GM18508 (cell line): Measurements from ENCODE around the gene PLXNA2.

Experiments
- ATAC-seq: cut with Tn5 transposase; IDR thresholded peaks from one replicate; pipeline ENCODE4 v1.9.1; 2021; ENCODE audit warnings: moderate number of reproducible peaks; ENCODE audit not compliant: insufficient read depth, unreplicated experiment

The PLXNA2 gene

DNA sequence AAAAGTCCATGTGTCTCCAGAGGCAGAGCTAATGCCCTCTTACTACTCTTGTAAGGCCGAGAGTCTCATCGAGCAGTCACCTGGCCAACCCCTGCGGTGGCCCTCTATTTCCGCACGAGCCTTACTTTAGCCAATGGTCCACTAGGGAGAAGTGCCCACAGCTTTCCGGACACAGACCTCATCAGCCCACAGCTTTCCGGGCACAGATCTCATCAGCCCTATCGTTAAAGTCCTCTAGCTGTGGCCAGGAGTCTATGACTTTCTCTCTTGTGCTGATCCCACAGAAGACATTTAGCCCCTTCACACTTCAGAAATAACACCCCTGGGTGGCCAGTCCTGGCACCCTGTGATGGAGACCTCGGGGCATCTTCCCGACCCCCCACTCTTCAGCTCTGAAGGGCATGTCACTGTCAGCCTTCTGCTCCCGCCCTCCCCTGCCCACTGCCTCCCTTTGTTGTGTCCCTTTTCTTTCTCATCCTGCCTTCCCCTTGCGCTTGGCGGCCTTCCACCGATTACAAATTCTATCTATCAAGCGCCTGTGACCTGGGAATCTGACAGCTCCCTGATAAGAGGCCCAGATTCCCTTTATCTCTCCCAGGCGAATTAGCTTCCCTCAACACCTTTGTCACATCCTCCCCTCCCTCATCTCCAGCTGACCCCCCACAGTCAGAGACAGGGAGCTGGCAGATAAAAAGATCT, 161.0 kb downstream of the PLXNA2 start:
- no peak for ATAC-seq

- no peak for ATAC-seq
These were observed 162.2 kb downstream of the PLXNA2 start for GRCh38 chr1:208081972-208082371.

GRCh38 chr1:208080396-208081286, 163.5 kb downstream of the PLXNA2 start:
- no peak for ATAC-seq

DNA sequence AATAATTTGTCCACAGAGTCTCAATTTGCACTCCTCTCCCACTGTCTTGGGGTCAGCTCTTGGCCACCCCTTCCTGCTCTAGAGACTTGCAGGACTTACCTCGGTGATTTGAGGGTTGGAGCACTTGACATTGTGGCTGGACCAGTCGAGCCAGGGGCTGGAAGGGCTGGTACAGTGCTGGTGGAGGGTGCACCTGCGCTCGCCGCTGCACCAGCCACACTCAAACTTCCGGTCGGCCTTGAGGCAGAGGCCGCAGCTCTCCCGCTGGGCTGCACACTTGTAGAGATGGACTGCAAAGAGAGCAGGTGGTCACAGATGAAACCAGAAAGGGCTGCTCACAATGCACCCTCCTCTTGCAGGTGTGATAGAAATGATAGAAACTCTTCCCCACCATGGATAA, 165.0 kb downstream of the PLXNA2 start:
- ATAC-seq = no peak

- ATAC-seq = no peak
These were observed 165.4 kb downstream of the PLXNA2 start for GRCh38 chr1:208078752-208079151.

DNA sequence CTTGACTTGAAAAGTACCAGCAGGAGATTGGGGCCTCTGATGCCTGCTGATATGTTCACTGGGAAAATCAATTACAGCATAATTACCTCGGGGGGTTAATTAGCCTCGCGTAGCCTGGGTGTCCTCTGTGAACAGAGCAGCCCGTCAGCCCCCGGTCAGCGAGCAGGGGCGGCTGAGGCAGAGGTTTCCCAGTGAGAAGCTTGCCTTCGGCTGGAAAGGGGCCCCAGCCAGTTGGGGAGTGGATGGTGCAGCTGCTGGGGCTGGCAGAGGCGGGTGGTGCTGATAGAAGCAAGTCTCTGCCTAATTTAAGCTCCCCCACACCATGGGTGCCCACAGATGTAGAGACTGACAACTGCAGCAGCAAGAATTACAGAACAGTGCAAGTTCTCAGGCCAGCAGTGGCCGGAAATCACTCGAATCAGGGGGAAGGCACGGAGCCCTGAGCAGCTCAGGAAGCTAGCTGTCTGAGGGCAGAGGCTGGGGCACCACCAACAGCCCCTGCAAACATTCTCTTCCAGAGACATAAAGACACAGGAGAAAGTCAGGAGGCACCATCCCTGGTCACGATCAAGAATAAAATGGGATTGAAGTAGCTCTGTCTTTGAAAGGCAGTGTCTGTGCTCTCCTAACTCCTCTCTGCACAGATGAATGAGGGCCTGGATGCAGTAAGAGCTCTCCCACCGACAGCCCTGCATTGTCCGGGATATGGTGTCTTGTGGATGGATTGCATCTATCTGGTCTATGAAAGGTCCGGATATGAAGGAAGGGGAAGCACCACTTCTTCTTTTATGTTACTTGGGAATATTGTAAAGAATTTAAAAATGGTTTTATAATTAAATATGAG, 166.7 kb downstream of the PLXNA2 start:
- no peak for ATAC-seq

GRCh38 chr1:208074353-208074752, 169.8 kb downstream of the PLXNA2 start:
- ATAC-seq = no peak

GRCh38 chr1:208071435-208072031, 172.7 kb downstream of the PLXNA2 start:
- no peak for ATAC-seq

DNA sequence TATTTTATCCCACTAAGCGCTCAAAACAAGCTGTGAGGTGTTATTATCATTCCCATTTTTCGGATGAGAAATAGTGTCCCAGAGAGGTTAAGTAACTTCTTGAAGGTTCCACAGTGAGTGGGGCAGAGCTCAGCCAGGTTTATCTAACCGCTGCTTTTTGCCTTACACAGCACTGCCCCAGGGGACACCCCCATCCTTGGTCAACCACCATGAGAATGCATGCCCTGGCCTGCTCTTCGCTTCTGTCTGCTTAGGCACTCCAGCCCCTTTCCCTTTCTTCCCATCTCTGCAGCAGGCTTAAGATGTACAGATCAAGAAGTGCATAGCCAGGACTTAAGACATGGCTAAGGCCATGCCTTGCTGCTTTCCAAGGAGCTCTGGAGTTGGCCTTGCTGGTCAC, 174.3 kb downstream of the PLXNA2 start:
- ATAC-seq = no peak

DNA sequence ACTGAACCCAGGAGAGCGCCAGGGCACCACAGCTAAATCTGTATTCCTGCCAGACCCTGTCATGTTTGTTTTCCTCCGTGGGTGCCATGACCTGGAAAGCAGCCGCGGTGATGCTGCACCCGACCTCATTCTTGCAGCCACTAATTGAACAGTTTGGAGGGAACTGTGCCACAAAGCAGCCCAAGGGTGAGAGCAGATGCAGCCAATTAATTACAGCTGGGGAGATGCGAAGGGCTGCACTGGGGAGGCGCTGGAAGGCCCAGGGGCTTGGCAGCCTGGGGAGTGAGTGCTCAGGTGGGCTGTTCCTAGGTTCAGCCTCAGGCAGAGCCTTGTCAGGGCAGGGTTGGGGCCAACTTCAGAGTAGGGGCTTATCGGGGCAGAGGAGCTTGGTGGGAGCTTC, 174.9 kb downstream of the PLXNA2 start:
- no peak for ATAC-seq

GRCh38 chr1:208068908-208069307, 175.3 kb downstream of the PLXNA2 start:
- ATAC-seq = no peak

- no peak for ATAC-seq
These were observed 175.8 kb downstream of the PLXNA2 start for GRCh38 chr1:208068407-208068806.

- ATAC-seq = no peak
These were observed 177.6 kb downstream of the PLXNA2 start for GRCh38 chr1:208066583-208066982.

DNA sequence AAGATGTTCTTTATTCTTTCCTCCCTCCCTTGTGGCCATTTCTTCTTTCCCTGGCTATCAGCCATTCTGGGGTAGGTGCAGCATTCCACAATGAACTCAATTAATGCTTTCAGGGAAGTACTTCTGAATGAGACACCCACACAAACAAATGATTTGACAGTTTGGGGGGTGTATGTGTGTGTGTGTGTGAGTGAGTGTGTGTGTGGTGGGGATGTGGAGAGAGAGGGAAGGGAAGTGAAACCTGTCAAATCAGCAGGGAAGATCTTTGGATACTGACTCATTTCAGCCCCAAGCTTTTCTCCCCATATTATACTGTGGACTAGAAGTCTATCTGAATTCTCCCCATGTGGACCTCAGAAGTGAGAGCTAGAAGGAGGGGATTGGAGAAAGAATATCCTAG, 178.3 kb downstream of the PLXNA2 start:
- no peak for ATAC-seq

- no peak for ATAC-seq
These were observed 182.6 kb downstream of the PLXNA2 start for GRCh38 chr1:208061632-208062031.

DNA sequence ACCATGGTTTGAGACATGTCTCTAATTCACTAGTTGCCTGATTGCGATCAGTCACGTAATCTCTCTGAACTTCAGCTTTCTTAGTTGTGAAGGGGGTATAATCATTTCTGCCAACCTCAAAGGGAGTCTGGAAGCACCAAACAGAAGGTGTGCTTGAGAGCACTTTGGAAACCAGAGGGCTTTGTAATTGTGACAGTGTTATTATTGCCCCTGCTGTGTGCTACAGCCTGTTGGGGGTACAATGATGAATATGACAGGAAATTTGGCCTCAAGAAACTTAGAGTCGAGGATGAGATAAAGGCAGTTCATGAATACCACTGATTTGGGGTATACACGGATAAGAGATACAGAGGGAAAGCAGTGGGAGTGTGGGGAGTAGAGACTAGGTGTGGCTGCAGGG, 183.1 kb downstream of the PLXNA2 start:
- ATAC-seq = no peak

- no peak for ATAC-seq
These were observed 183.8 kb downstream of the PLXNA2 start for GRCh38 chr1:208060215-208060869.

- ATAC-seq = no peak
These were observed 184.7 kb downstream of the PLXNA2 start for GRCh38 chr1:208059409-208060001.

DNA sequence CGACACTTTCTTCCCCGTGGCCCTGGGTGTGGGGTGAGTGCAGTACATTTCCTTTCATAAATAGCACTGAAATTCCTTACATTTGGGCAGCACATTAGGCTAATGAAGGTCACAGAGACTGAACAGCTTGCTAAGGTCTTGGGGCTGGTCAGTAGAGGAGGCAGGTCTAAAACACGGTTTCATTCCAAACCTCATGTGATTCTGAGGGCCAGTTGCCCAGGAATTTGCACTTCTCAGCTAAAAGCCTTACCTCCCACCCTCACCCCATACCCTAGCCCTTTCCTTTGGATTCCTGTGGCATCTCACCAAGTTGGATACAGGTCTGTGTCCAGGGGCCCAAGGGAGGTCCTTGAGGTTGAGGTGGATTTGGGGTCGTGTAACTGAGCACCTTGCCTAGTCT, 185.4 kb downstream of the PLXNA2 start:
- ATAC-seq = no peak

DNA sequence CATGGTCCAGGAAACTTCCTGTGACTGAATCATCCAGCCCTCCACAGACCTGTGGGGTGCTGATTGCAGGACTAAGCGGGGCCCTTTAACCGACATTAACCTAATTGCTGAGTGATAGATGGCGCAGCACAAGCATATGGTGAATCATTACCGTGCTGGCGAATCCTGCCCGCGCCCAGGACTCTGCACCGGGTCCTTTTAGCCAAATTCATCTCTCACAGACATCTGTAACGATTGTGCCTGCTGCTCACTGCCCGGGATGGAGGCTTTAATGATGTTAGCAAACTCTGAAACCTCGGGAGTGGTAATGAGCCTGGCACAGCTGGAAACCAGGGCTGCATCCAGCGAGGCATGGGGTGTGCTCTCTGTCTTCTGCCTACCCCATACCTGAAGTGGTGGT, 185.9 kb downstream of the PLXNA2 start:
- no peak for ATAC-seq
